ENCODE results near the gene AMPD2. TPM values are rescaled to one million over a fixed set of nuclear protein-coding genes. Genes with fewer than 3 reads are reported as not detected.
A peak's percentile ranks its signal among the peaks of the same experiment; 100 is the strongest.

The AMPD2 gene
- total RNA-seq, 1 donor from 2014 or later, result 22.9 TPM

GRCh38 chr1:109613361-109614147 lies 6.1 kb upstream of the AMPD2 start:
- Histone ChIP-seq H2AFZ (replicated peaks) (no peak overlapping the region), H3K9me3 (ENCODE audit: low read depth) (no peaks in the 10 kb centered on the region), H3K27me3 (no peaks in the 10 kb centered on the region), H3K36me3 (no peaks in the 10 kb centered on the region), H3K79me2 (ENCODE audit: low read depth) (no peaks in the 10 kb centered on the region), H3K4me1 (peaks cover 10% of the 10 kb centered on the region), H3F3A (ENCODE audit: low read depth) (peaks cover 5% of the 10 kb centered on the region), H4K20me1 (ENCODE audit: low read depth) (no peaks in the 10 kb centered on the region), H3K27ac (no peak overlapping the region), H3K4me2 (no peak overlapping the region), H3K4me3 (no peak overlapping the region), H3K9ac (no peak overlapping the region)
- Mint-ChIP-seq H3K9me3 (no peaks in the 10 kb centered on the region), H3K27me3 (ENCODE audit: insufficient read depth, low read depth) (peaks cover 3% of the 10 kb centered on the region), H3K27ac (peak overlapping the region; percentile 28), H3K36me3 (no peaks in the 10 kb centered on the region), H3K4me1 (peaks cover 42% of the 10 kb centered on the region), H3K4me3 (no peak overlapping the region)
- TF ChIP-seq EZH2phosphoT487 (IDR thresholded peaks at IDR 0.05) (no peak), CTCF (IDR thresholded peaks at IDR 0.05) (no peak), EZH2 (IDR thresholded peaks at IDR 0.05) (no peak)
- DNase-seq (ENCODE audit: low spot score), result no peak

GRCh38 chr1:109615879-109616278 lies 3.8 kb upstream of the AMPD2 start:
- no peak overlapping the region for H3K27ac ChIP-seq
- Mint-ChIP-seq H3K27me3 (ENCODE audit: insufficient read depth, low read depth) (peaks cover 3% of the 10 kb centered on the region), H3K27ac (no peak overlapping the region), H3K4me3 (no peak overlapping the region), H3K4me1 (peaks cover 49% of the 10 kb centered on the region), H3K9me3 (no peaks in the 10 kb centered on the region), H3K36me3 (no peaks in the 10 kb centered on the region)
- no peak overlapping the region for H3K4me2 ChIP-seq
- no peaks in the 10 kb centered on the region for H4K20me1 ChIP-seq (ENCODE audit: low read depth)
- peaks cover 16% of the 10 kb centered on the region for H3F3A ChIP-seq (ENCODE audit: low read depth)
- DNase-seq (ENCODE audit: low spot score), result no peak
- no peak overlapping the region for H2AFZ ChIP-seq (replicated peaks)
- H3K79me2 ChIP-seq (ENCODE audit: low read depth), result peaks cover 4% of the 10 kb centered on the region
- no peaks in the 10 kb centered on the region for H3K36me3 ChIP-seq
- TF ChIP-seq CTCF (IDR thresholded peaks at IDR 0.05), result no peak
- TF ChIP-seq EZH2phosphoT487 (IDR thresholded peaks at IDR 0.05), result no peak
- H3K4me3 ChIP-seq, result no peak overlapping the region
- no peak overlapping the region for H3K9ac ChIP-seq
- no peaks in the 10 kb centered on the region for H3K9me3 ChIP-seq (ENCODE audit: low read depth)
- H3K4me1 ChIP-seq, result peaks cover 18% of the 10 kb centered on the region
- H3K27me3 ChIP-seq, result no peaks in the 10 kb centered on the region

GRCh38 chr1:109616391-109616790 lies 3.2 kb upstream of the AMPD2 start:
- Mint-ChIP-seq H3K4me3 (no peak overlapping the region), H3K27me3 (ENCODE audit: insufficient read depth, low read depth) (peaks cover 4% of the 10 kb centered on the region), H3K4me1 (peaks cover 51% of the 10 kb centered on the region), H3K27ac (peak overlapping the region; percentile 84), H3K36me3 (no peaks in the 10 kb centered on the region), H3K9me3 (no peaks in the 10 kb centered on the region)
- peaks cover 19% of the 10 kb centered on the region for H3K4me1 ChIP-seq
- no peak overlapping the region for H3K9ac ChIP-seq
- DNase-seq (ENCODE audit: low spot score), result no peak
- H3K27ac ChIP-seq, result no peak overlapping the region
- no peaks in the 10 kb centered on the region for H3K36me3 ChIP-seq
- H3K27me3 ChIP-seq, result no peaks in the 10 kb centered on the region
- peaks cover 16% of the 10 kb centered on the region for H3F3A ChIP-seq (ENCODE audit: low read depth)
- H3K79me2 ChIP-seq (ENCODE audit: low read depth), result peaks cover 8% of the 10 kb centered on the region
- no peak for TF ChIP-seq EZH2phosphoT487 (IDR thresholded peaks at IDR 0.05)
- TF ChIP-seq EZH2 (IDR thresholded peaks at IDR 0.05), result no peak
- TF ChIP-seq CTCF (IDR thresholded peaks at IDR 0.05), result no peak
- H3K9me3 ChIP-seq (ENCODE audit: low read depth), result no peaks in the 10 kb centered on the region
- no peak overlapping the region for H3K4me3 ChIP-seq
- H3K4me2 ChIP-seq, result no peak overlapping the region
- peaks cover 4% of the 10 kb centered on the region for H4K20me1 ChIP-seq (ENCODE audit: low read depth)
- H2AFZ ChIP-seq (replicated peaks), result no peak overlapping the region

Data from neural progenitor cell (in vitro differentiated cells).